Esophagus muscularis mucosa (tissue), 3 donors: ENCODE results near the gene ZDHHC20.

Experiments
- POLR2AphosphoS5 ChIP-seq, 2 donors: sonication (generic); formaldehyde crosslinking; IDR thresholded peaks; one replicate each; pipeline ENCODE4 v1.6.1; 2017; ENCODE audit warnings: antibody characterized with exemption in 2 of 2
- TF ChIP-seq, protein P1 (sequence below), 3 experiments: fragments of 200-600 bp in 2 of 3; fragments of 450-650 bp in 1 of 3; sonication (generic) in 2 of 3; IDR thresholded peaks; one replicate each; pipeline ENCODE4 v1.5.1; 2017 to 2019; ENCODE audit warnings: antibody characterized with exemption in 3 of 3, mild to moderate bottlenecking in 2 of 3, moderate library complexity in 1 of 3

DNA sequence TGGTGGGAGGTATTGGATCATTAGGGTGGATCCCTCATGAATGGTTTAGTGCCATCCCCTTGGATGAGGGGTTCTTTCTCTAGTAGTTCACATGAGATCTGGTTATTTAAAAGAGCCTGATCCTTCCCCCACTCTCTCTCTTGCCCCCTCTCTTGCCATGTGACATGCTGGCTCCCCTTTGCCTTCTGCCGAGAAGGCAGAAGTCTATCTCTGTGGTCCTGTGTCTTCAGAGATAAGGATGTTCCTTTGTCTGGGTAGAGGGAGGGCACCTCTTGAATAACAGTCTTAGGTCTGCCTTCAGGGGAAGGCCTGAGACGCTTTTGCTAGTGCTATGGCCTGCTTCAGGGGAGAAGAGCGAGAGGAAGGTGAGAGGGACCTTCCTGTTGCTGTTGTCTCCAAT lies 2.0 kb upstream of the ZDHHC20 start:
- TF ChIP-seq, protein P1, sequence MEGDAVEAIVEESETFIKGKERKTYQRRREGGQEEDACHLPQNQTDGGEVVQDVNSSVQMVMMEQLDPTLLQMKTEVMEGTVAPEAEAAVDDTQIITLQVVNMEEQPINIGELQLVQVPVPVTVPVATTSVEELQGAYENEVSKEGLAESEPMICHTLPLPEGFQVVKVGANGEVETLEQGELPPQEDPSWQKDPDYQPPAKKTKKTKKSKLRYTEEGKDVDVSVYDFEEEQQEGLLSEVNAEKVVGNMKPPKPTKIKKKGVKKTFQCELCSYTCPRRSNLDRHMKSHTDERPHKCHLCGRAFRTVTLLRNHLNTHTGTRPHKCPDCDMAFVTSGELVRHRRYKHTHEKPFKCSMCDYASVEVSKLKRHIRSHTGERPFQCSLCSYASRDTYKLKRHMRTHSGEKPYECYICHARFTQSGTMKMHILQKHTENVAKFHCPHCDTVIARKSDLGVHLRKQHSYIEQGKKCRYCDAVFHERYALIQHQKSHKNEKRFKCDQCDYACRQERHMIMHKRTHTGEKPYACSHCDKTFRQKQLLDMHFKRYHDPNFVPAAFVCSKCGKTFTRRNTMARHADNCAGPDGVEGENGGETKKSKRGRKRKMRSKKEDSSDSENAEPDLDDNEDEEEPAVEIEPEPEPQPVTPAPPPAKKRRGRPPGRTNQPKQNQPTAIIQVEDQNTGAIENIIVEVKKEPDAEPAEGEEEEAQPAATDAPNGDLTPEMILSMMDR (IDR thresholded peaks at IDR 0.05), result no peak
- no peak for TF ChIP-seq POLR2AphosphoS5 (IDR thresholded peaks at IDR 0.05)
